HG02938 (cell line): Measurements from ENCODE around the gene BRPF1.

ENCODE experiments used
- ATAC-seq: cut with Tn5 transposase; IDR thresholded peaks from one replicate; pipeline ENCODE4 v1.9.1; 2021; ENCODE audit warnings: mild to moderate bottlenecking, moderate library complexity; ENCODE audit not compliant: unreplicated experiment

Gene BRPF1

GRCh38 chr3:9786825-9787669 is 55.5 kb downstream of the BRPF1 start:
- no peak for ATAC-seq

GRCh38 chr3:9787714-9788113 is 56.2 kb downstream of the BRPF1 start:
- no peak for ATAC-seq

- ATAC-seq: no peak
Measured at GRCh38 chr3:9791127-9791526, 59.6 kb downstream of the BRPF1 start.

- ATAC-seq: no peak
Measured at GRCh38 chr3:9791790-9792404, 60.4 kb downstream of the BRPF1 start.

- peak; percentile 88 for ATAC-seq
Measured at GRCh38 chr3:9792405-9793160, 61.0 kb downstream of the BRPF1 start, which contains the start of the genes ARPC4 and TADA3. Gene ARPC4 (plus strand): TSS chr3:9793082. CDS start chr3:9793122, 40 bp downstream. Gene TADA3 (minus strand): TSS chr3:9792473. CDS start chr3:9791466, 1,007 bp downstream.

- no peak for ATAC-seq
Measured at GRCh38 chr3:9793161-9793781, 61.7 kb downstream of the BRPF1 start.

GRCh38 chr3:9794400-9794799 is 62.9 kb downstream of the BRPF1 start:
- no peak for ATAC-seq

- no peak for ATAC-seq
Measured at GRCh38 chr3:9795207-9795606, 63.7 kb downstream of the BRPF1 start.

GRCh38 chr3:9797196-9797945 is 65.8 kb downstream of the BRPF1 start:
- ATAC-seq: no peak
